Measurements from ENCODE around the gene CMSS1.

The CMSS1 gene

DNA sequence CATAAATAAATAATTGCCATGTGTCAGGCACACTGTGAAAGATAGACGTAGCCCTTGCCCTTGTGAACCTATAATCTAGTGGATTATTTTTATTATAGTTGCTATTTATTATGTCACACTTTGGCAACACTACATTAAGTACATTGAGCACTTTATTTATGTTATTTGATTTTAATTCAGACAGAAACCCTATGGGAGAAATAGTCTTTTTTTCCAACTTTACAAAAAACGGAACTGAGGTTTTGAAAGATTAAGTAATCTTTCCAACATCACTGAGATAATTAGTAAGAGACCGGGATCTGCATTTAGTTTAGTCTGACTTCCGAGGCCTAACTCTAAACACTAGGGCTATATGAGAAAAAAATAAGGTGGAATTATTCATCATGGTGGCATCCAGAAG lies 299.4 kb downstream of the CMSS1 start:
- no peak overlapping the region for H3K4me3 ChIP-seq (ENCODE audit: low read depth, low read length)
- DNase-seq = no peak
- H3K27ac ChIP-seq = no peak overlapping the region
- H3K27me3 ChIP-seq (replicated peaks) = no peaks in the 10 kb centered on the region
- no peaks in the 10 kb centered on the region for H3K36me3 ChIP-seq (replicated peaks)
- in situ Hi-C loops (cut with HindIII; ENCODE audit: low pct_ligation_motif_present, low sequenced_read_pairs) = no loop called here
- no peak for TF ChIP-seq CTCF (IDR thresholded peaks at IDR 0.05; ENCODE audit: low read depth, low read length, missing control alignments)

GRCh38 chr3:100120012-100120411 lies 302.4 kb downstream of the CMSS1 start:
- no peak for DNase-seq
- no peak overlapping the region for H3K4me3 ChIP-seq (ENCODE audit: low read depth, low read length)
- no peak for TF ChIP-seq CTCF (IDR thresholded peaks at IDR 0.05; ENCODE audit: low read depth, low read length, missing control alignments)
- H3K36me3 ChIP-seq (replicated peaks) = no peaks in the 10 kb centered on the region
- in situ Hi-C loops (cut with HindIII; ENCODE audit: low pct_ligation_motif_present, low sequenced_read_pairs) = no loop called here
- H3K27me3 ChIP-seq (replicated peaks) = no peaks in the 10 kb centered on the region
- no peak overlapping the region for H3K27ac ChIP-seq

DNA sequence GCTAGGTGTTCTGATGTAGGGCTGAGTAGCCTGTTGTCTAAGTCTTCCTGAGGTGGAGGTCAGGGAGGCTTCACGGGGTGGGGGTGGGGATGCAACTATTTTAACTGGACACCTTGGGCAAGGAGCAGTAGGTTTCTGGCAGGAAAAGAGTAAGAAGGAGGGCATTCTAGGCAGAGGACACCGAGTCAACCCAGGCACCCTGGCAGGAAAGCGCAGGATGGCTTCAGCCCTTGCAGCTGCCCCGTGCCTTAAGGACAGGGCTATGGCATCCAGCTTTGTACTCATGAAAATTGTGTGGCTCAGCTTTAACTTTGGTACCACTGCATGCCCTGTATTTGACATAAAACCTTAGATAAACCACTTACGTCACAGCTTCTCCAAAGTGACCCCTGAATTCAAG lies 303.0 kb downstream of the CMSS1 start:
- no peak for TF ChIP-seq CTCF (IDR thresholded peaks at IDR 0.05; ENCODE audit: low read depth, low read length, missing control alignments)
- in situ Hi-C loops (cut with HindIII; ENCODE audit: low pct_ligation_motif_present, low sequenced_read_pairs) = no loop called here
- no peaks in the 10 kb centered on the region for H3K36me3 ChIP-seq (replicated peaks)
- H3K4me3 ChIP-seq (ENCODE audit: low read depth, low read length) = no peak overlapping the region
- no peaks in the 10 kb centered on the region for H3K27me3 ChIP-seq (replicated peaks)
- no peak overlapping the region for H3K27ac ChIP-seq
- DNase-seq = no peak

- Histone ChIP-seq H3K36me3 (replicated peaks) (no peaks in the 10 kb centered on the region), H3K4me3 (ENCODE audit: low read depth, low read length) (no peak overlapping the region), H3K27ac (no peak overlapping the region), H3K27me3 (replicated peaks) (no peaks in the 10 kb centered on the region)
- in situ Hi-C loops (cut with HindIII; ENCODE audit: low pct_ligation_motif_present, low sequenced_read_pairs) = no loop called here
- no peak for TF ChIP-seq CTCF (IDR thresholded peaks at IDR 0.05; ENCODE audit: low read depth, low read length, missing control alignments)
- DNase-seq = no peak
Observed at GRCh38 chr3:100122321-100122720, 304.7 kb downstream of the CMSS1 start.

DNA sequence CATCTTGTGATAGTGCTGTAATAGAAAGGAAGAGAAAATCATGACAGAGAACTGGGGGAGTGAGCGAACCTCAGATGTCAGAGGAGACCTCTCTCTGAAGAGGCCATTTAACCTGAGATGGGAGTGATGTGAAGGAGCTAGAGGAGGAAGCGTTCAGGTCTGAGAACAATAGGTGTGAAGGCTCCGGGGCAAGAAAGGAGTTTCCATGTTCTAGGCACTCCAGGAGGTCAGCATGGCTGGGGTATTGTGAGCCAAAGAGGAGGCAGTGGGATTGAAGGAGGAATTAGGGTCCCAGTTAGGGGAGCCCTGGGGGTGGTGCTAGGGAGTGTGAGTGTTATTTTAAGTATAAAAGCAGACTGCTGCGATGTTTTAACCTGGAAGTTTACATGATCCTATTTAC lies 305.4 kb downstream of the CMSS1 start:
- no peaks in the 10 kb centered on the region for H3K27me3 ChIP-seq (replicated peaks)
- no peak for DNase-seq
- no peaks in the 10 kb centered on the region for H3K36me3 ChIP-seq (replicated peaks)
- in situ Hi-C loops (cut with HindIII; ENCODE audit: low pct_ligation_motif_present, low sequenced_read_pairs) = no loop called here
- H3K4me3 ChIP-seq (ENCODE audit: low read depth, low read length) = no peak overlapping the region
- TF ChIP-seq CTCF (IDR thresholded peaks at IDR 0.05; ENCODE audit: low read depth, low read length, missing control alignments) = no peak
- H3K27ac ChIP-seq = no peak overlapping the region

DNA sequence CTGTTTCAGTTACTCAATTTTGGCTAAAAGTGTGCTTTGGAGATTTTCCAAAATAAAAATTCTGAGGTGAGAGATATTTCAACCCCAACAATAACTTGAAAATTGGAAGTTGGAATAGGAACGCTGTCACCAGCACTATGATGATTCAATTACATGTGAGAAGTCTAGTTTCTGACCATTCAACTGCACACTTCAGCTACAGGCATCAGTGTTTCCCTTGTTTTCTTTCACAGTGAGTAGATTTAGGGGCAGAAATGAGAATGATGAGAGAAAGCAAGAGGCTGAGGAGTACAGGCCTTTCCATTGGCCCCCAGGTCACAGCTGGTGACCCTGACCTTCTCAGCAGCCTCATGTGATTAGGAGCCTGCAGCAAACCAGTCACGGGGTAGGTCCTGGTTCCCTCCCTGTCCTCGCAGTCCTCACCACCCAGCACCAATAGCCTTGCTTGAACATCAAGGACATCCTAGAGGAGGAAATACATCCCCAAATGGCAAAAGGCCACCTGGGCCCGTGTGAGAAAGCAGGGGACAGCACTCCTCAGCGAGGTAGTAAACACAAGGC lies 306.6 kb downstream of the CMSS1 start:
- no peak overlapping the region for H3K27ac ChIP-seq
- no peak overlapping the region for H3K4me3 ChIP-seq (ENCODE audit: low read depth, low read length)
- no peak for TF ChIP-seq CTCF (IDR thresholded peaks at IDR 0.05; ENCODE audit: low read depth, low read length, missing control alignments)
- no peaks in the 10 kb centered on the region for H3K36me3 ChIP-seq (replicated peaks)
- in situ Hi-C loops (cut with HindIII; ENCODE audit: low pct_ligation_motif_present, low sequenced_read_pairs) = no loop called here
- H3K27me3 ChIP-seq (replicated peaks) = no peaks in the 10 kb centered on the region
- no peak for DNase-seq

Data from brain microvascular endothelial cell (primary cell).